Colonic mucosa (tissue), 4 donors: ENCODE results near the gene KCNJ4. TPM values are rescaled to one million over a fixed set of nuclear protein-coding genes. Genes with fewer than 3 reads are reported as not detected.

Source experiments
- DNase-seq: peaks from one replicate; pipeline ENCODE4 v3.0.0-alpha.2; 2020
- H3K27ac ChIP-seq: fragments of 200-600 bp; one replicate; pipeline ENCODE4 v1.8.0; 2021
- H3K27me3 ChIP-seq: fragments of 200-600 bp; one replicate; pipeline ENCODE4 v1.8.0; 2021
- H3K36me3 ChIP-seq: fragments of 200-600 bp; one replicate; pipeline ENCODE4 v1.8.0; 2021
- H3K4me1 ChIP-seq: fragments of 200-600 bp; one replicate; pipeline ENCODE4 v1.8.0; 2021; ENCODE audit warnings: mild to moderate bottlenecking
- H3K4me3 ChIP-seq: fragments of 200-600 bp; one replicate; pipeline ENCODE4 v1.8.0; 2021
- H3K9ac ChIP-seq, 2 donors: one replicate each; pipeline ENCODE4 v1.7.0; 2013; ENCODE audit warnings: control low read depth in 2 of 2, low read depth in 2 of 2, low read length in 2 of 2
- H3K9me3 ChIP-seq: fragments of 200-600 bp; one replicate; pipeline ENCODE4 v1.8.0; 2021
- CTCF ChIP-seq: fragments of 200-600 bp; IDR thresholded peaks from one replicate; pipeline ENCODE4 v1.8.0; 2022; ENCODE audit warnings: antibody characterized with exemption, mild to moderate bottlenecking
- intact Hi-C: fragments of 100-400 bp; cut with DNase I; formaldehyde crosslinking; loops from one replicate; pipeline ENCODE4 v1.14.1; 2022
- total RNA-seq, 2 donors: library from RNA; stranded (reverse); fragmentation: NEBNext Ultra II Directional in 1 of 2; extraction: Animal tissue kit (Norgen Biotek cat#: 25700) in 1 of 2; gene quantifications; one replicate each; pipeline ENCODE4 v1.2.1, GENCODE V29; 2021
- donor health status: healthy.
- donor health status: DM: no; HTN: no; CAD: no.
- donor health status: DM: no; HTN: no; CAD: no.

Gene KCNJ4
- total RNA-seq, 2 donors from 2014 or later: not detected

- intact Hi-C loops: no loop called here
- H3K27me3 ChIP-seq: peaks cover 9% of the 10 kb centered on the region
These were observed 10.9 kb upstream of the KCNJ4 start for GRCh38 chr22:38465673-38466490.

GRCh38 chr22:38464992-38465672 is 10.1 kb upstream of the KCNJ4 start:
- Histone ChIP-seq H3K27me3 (peaks cover 11% of the 10 kb centered on the region), H3K9ac (no peak overlapping the region), H3K4me1 (peaks cover 9% of the 10 kb centered on the region), H3K36me3 (no peaks in the 10 kb centered on the region), H3K4me3 (no peak overlapping the region), H3K9me3 (no peaks in the 10 kb centered on the region), H3K27ac (no peak overlapping the region)
- intact Hi-C loops: no loop called here
- DNase-seq: no peak
- TF ChIP-seq CTCF: no peak

More at GRCh38 chr22:38465673-38466490, 10.9 kb upstream of the KCNJ4 start:
- Histone ChIP-seq H3K9me3 (no peaks in the 10 kb centered on the region), H3K27ac (no peak overlapping the region), H3K36me3 (no peaks in the 10 kb centered on the region), H3K4me1 (peaks cover 9% of the 10 kb centered on the region), H3K9ac (peak overlapping the region in 1 of 2 donors; percentile 7), H3K4me3 (no peak overlapping the region)
- no peak for DNase-seq
- TF ChIP-seq CTCF: no peak

- peak; percentile 35 for DNase-seq
- H3K27me3 ChIP-seq: peaks cover 28% of the 10 kb centered on the region
- intact Hi-C loops: no loop called here
- H3K9ac ChIP-seq: no peak overlapping the region
- H3K9me3 ChIP-seq: no peaks in the 10 kb centered on the region
- no peak overlapping the region for H3K27ac ChIP-seq
- H3K36me3 ChIP-seq: no peaks in the 10 kb centered on the region
- no peak for TF ChIP-seq CTCF
- H3K4me3 ChIP-seq: no peak overlapping the region
- H3K4me1 ChIP-seq: peaks cover 9% of the 10 kb centered on the region
These were observed 8.2 kb upstream of the KCNJ4 start for GRCh38 chr22:38462960-38463784.

- Histone ChIP-seq H3K9ac (no peak overlapping the region), H3K4me1 (peaks cover 9% of the 10 kb centered on the region), H3K9me3 (no peaks in the 10 kb centered on the region), H3K36me3 (no peaks in the 10 kb centered on the region), H3K27me3 (peaks cover 32% of the 10 kb centered on the region), H3K27ac (no peak overlapping the region), H3K4me3 (no peak overlapping the region)
- intact Hi-C loops: no loop called here
- TF ChIP-seq CTCF: no peak
- peak; percentile 82 for DNase-seq
These were observed 6.5 kb upstream of the KCNJ4 start for GRCh38 chr22:38461414-38462081.

GRCh38 chr22:38461057-38461413 is 6.0 kb upstream of the KCNJ4 start:
- no peaks in the 10 kb centered on the region for H3K36me3 ChIP-seq
- no peak for TF ChIP-seq CTCF
- DNase-seq: no peak
- H3K9me3 ChIP-seq: no peaks in the 10 kb centered on the region
- intact Hi-C loops: no loop called here
- no peak overlapping the region for H3K9ac ChIP-seq
- H3K27me3 ChIP-seq: peaks cover 37% of the 10 kb centered on the region
- H3K4me1 ChIP-seq: peaks cover 9% of the 10 kb centered on the region
- no peak overlapping the region for H3K27ac ChIP-seq
- H3K4me3 ChIP-seq: no peak overlapping the region
